NCI-H1105 (cell line): ENCODE data around the gene DBI.
"Not testable (repeated sequence)": the region's sequence is repeated elsewhere in the genome, so short reads cannot be mapped to it uniquely, and the experiment has no call there.

Source experiments
- DNase-seq: peaks from one replicate; lab custom pipeline; 2025; lab: John Stamatoyannopoulos, UW

The DBI gene

DNA sequence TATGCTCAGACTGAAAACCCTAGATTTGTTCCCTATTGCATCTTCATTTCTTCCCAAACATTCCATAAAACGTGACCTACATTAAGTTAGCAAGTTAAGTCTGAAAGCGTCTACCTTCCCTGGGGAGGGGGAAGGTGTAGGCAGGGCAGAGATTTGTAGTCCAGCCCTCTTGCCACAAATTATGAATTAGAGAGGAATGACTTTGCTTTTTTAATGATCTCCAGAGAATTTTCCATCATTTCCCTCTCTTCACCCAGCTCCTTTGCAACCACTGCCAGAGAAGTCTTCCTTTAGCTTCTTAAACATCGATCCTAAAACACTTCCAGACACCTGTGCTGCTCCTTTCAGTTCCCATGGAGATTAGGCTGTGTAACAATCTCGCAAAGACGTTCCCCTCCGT, 1.3 kb upstream of the DBI start:
- no peak for DNase-seq

DNA sequence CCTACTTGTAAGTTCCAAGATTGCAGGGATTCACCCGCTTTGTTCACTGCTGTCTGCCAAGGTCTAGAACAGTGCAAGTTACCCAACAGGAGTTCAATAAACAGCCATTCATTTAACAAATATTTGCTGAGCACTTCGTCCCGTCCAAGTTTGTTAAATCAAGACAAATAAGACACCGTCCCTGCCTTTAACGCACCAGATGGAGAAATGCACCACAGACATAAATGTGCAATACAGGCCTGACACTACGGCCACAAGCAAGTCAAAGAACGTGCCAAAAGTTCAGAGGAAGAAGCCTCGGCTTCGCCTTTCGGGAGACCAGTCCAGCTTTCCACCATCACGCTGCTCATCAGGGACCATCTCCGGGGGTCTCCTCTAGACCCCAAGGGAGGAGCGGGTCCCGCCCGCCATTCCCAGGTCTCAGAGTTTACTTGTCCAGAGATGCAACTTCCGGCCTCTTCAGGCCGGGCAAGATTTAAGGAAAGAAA, 572 bp upstream of the DBI start:
- DNase-seq: no peak

DNA sequence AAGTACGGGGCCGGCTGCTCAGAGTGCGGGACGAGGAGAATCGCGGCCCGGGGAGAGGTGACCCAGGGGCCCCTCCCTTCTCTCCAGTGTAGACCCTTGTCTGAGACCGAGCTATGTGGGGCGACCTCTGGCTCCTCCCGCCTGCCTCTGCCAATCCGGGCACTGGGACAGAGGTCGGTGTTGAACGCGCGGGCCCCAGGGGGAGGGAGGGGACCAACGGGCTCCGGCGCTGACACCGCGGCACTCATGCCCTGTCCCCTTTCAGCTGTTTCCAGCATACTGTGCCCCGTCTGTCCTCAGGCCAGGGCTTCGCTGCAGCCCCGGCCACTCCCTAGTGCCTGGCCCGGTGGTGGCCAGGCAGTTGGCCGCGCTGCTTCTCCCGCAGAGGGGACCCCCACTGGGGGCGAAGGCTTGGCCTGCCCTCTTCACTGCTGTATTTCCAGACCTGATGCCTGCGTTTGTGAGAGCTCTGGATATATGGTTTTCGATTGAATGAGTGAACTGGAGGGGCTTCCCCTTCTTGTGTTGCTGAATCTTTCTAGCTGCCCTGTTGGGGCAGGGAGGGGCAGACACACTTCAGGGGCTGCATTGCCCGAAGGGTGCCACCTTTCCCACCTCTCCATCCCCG, 809 bp downstream of the DBI start:
- DNase-seq: peak; percentile 22

DNA sequence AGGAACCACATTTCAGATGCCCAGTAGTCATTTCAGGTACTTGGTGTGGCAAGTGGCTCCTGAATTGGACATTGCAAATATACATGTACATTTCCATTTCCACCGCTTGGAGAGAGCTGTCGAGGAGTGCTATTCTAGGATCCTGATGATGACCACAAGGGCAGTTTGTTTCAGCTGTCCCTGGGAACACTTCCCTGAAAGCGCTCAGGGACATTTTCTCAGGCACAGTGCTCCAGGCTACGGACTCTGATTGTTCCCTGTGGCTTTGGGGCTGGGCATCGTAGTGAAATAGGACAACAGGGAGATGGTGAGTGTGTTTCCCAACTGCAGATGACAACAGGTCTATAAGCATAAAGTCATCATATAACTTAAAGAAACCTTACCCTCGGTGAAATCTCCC, 3.1 kb downstream of the DBI start:
- no peak for DNase-seq

DNA sequence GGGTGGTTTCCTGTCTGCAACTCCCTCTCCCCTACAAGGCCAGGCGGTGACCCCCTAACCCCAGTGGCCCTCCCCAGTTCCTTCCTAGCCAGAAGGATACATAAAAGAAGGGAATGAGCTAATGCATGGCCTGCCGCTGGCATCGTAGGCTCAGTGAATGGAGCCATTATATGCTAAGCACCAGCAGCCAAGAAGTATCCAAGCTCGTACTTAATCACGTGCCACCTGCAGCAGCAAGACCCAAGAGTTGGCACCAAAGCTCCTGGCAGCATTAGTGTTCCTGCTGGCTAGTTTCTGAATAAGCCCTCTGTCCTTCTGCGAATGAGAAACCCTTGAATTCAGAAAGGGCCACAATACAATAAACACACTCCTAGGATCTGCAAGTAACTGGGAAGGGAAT, 4.3 kb downstream of the DBI start:
- no peak for DNase-seq

DNA sequence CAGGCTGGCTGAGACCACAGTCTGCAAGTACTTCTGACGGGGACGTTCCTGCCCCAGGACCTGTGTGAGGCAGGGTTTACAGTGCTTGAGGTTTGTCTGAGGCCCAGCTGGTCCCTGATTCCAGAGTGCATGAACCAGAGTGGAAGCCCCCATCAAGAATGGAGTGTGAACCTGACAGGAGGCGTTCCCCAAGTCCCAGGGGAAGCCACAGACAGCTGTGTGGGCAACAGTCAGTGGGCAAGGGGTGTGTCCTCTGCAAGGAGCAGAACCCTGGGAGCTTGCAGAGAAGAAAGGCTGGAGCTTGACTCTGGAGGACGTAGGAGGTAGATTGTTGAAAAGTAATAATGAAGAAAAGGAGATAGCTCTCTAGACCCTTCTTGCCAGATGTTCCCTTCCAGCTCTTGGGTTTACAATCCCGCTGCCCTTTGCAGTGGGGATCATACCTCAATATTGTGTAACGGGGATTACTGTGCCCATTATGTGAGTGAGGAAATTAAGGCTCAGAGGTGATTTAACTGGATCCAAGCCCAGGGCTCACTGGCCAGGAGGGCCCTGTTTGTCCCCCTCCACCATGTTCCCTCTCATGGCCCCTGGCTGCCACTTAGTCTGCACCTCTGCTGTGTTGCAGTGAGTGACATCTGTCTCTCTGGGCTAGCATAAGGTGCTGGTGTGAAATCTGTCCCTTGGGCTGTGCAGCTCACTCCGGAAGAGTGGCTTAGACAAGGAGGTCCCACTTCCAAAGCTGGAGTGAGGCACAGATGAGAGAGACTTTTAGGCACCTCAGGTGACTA, 6.2 kb downstream of the DBI start:
- no peak for DNase-seq

DNA sequence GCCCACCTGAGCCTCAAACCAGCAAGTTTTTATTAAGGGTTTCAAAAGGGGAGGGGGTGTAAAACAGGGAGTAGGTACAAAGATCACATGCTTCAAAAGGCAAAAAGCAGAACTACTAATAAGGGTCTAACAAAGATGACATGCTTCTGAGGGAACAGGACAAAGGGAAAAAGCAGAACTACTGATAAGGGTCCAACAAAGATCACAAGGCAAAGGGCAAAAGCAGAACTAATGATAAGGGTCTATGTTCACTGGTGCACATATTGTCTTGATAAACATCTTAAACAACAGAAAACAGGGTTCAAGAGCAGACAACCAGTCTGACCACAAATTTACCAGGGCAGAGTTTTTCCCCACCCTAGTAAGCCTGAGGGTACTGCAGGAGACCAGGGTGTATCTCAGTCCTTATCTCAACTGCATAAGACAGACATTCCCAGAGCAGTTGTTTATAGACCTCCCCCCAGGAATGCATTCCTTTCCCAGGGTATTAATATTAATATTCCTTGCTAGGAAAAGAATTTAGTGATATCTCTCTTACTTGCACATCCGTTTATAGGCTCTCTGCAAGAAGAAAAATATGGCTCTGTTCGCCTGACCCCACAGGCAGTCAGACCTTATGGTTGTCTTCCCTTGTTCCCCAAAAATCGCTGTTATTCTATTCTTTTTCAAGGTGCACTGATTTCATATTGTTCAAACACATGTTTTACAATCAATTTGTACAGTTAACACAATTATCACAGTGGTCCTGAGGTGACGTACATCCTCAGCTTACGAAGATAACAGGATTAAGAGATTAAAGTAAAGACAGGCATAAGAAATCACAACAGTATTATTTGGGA, 7.3 kb downstream of the DBI start:
- not testable (repeated sequence) for DNase-seq

DNA sequence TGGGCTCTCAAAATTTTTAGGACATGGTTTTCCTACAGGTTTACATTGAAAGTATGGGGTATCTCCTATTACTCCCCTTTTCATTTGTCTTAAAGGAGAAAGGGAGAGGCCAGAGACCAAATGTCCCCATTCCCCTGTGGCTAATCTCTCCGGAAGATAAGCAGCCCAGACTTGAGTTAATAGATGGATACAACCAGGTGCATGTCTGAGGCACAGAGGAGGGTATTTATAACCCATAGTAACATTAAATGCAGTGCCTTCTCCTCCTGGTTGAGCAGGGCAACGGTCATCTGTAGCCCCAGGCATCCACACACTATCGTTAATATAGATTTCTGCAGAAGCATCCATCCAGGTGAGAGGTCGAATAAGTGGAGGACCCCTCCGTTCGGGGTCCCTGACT, 9.6 kb downstream of the DBI start:
- not testable (repeated sequence) for DNase-seq

DNA sequence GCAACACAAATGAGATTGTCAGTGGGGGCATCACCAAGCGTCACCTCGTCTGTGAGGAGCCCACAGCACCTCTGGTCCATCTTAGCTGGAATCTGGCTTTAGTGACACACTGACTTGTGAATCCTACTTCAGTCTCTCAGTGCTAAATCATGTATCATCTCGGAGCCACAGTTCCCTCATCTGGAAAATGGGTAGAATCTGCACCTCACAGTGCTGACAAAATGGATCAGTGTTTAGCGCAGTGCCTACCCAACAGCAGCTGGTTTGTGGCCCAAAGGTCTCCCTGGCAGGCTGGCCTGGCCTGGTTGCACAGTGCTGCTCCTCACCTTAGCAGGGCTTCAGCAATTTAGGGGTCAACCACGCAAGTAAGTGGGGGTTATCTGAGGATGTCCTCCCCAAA, 10.0 kb downstream of the DBI start:
- no peak for DNase-seq

DNA sequence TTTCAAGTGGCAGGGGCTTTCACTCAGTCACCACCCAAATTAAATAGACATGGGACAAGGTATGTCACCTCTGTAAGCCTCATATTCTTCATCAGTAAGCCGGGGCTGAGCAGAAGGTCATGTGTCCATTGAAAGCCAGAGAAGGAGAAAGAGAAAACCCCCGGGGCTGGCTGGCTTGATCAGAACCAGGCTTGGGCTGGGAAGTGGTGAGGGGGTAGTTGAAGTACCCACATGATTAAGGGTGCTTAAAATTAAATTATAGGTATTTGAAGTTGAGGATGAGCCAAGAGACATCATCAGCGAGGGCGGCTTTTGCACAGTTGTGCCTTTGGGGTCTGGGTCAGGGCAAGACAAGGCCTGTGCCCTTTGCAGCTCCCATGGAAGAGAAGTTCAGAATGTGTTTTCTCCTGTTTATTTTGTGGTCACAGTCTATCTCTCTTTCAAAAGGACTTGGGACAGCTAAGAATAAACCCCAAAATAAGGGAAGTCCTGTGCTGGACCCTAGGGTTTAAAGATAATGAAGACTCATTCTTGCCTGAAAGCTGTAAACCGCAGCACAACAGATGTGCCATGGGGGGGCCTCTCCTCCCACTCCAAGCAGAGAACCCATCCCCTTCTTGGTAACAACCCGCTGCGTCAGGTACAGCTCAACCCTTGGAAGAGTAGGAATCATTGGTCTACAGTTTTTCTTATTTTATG, 10.7 kb downstream of the DBI start:
- no peak for DNase-seq

DNA sequence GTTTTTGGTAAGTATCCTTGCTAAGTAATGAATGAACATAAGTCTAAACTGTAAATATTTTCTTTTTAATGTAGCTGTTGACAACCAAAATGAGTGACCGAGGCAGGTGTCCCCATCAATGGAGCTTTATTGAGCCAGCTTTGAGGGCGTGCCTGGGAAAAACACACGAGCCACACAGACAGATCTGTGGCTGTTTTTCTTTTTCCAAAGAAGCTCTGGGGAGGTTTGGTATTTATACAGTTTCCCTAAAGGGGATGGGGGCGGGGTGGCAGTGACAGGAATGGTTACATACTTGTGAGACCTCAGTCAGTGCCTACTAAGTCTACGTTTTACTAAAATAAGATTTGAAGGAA, 11.2 kb downstream of the DBI start:
- DNase-seq: no peak

DNA sequence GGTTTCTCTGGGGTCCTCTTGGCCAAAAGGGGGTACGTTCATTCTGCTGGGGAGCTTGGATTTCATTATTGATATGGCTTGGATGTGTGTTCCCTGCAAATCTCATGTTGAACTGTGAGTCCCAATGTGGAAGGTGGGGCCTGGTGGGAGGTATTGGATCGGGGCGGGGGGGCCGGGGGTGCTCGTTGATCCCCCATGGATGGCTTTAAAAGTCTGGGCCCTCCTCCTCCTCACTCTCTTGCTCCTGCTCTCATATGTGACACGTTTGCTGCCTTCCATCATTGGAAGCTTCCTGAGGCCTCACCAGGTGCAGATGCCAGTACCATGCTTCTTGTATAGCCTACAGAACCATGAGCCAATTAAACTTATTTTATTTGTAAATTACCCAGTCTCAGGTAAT, 11.8 kb downstream of the DBI start:
- DNase-seq: no peak

DNA sequence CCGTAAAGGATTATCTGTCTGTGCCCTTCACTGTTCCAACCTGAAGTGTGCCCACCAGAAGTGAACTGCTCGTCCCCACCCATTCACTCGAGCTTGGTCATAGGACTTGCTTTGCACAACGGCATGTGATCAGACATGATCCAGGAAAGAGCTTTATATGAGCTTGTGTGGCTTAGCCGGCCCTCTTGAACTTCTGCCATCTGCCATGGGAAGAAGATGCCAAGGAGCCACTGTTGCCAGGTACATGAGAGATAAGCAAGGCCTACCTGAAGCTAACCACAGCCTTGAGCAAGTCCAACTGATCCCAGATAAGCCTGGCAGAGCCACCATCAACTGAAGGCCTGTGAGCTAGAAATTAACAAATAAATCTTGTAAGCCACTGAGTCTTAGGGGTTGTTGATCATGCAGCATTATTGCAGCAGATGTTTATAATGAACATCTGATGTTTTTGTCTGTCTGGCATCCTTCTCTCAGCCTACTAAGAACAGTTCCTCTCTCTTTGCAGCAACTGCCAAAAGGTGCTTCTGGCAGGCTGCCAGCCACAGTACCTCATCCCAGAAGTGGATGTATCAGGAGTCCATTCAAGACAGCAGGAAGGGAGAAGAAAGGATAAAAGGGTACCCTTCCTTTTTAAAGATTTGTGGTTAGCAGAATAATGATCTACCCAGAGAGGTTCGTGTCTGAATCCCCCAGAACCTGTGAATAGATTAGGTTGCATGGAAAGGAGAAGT, 16.8 kb downstream of the DBI start:
- peak; percentile 42 for DNase-seq

DNA sequence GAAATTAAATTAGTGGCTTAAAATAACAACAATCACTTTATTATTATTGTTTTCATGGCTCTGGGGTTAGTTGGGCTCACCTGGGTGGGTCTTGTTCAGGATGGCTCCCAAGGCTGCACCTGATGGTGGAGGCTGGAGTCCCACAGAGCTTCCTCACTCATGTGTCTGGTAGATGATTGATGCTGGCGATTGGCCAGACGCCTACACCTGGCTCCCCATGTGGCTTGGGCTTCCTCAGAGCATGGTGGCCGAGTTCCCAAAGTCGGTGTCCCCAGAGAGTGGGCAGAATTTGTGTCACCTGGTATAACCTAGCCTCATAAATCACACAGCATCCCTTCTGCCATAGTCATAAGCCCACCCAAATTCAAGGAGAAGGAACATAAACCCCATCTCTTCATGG, 18.2 kb downstream of the DBI start:
- no peak for DNase-seq

DNA sequence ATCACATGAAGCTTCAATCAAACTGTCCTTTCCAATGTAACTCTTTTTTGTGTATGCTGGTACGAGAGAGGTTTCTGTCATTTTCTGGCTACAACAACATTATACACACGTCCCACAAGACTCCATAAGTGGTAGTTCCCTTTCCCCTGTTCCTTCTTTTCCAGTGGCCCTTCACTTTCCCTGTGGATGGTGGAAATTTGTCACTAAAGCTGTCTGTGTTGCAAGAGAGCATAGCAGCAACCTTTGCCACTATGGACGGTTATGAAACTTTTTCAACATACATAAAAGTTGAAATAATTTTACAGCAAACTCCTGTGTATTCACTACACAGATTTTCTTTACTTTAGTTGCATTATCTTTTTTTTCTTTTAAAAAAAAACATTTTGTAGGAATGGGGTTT, 18.7 kb downstream of the DBI start:
- no peak for DNase-seq

DNA sequence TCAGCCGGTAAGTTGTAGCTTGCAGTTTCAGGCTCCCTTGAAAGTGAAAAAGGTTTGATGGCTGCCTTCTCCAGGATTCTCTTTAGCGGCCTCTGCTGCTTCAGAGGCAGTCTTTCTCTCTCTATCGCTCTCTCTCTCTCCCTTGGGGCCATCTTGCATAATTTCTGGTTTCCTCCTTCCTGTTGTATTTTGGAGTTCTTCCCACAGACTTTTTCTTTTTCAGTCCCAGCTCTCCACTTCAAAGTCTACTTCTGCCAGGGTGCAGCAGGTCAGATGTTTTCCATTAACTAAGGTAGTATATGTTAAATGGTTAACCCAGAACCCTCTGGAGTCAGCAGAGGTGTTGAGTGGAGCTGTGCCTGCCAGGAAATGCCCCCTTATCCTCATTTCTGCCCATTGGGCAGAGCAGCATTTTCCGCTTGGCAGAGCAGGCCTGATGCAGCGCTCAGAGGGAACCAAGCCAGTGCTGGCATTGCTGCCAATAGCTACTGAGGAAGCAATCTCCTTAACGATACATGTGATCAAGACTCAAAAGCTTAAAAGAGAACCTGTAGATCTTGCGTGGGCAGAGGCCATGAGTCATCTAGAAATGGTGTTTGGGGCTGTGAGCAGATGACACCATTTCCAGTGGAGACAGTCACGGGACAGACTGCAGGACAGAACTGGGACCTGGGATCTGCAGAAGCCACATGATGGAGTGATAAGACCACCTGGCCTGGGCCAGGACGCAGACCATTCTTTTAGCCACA, 20.8 kb downstream of the DBI start:
- no peak for DNase-seq

DNA sequence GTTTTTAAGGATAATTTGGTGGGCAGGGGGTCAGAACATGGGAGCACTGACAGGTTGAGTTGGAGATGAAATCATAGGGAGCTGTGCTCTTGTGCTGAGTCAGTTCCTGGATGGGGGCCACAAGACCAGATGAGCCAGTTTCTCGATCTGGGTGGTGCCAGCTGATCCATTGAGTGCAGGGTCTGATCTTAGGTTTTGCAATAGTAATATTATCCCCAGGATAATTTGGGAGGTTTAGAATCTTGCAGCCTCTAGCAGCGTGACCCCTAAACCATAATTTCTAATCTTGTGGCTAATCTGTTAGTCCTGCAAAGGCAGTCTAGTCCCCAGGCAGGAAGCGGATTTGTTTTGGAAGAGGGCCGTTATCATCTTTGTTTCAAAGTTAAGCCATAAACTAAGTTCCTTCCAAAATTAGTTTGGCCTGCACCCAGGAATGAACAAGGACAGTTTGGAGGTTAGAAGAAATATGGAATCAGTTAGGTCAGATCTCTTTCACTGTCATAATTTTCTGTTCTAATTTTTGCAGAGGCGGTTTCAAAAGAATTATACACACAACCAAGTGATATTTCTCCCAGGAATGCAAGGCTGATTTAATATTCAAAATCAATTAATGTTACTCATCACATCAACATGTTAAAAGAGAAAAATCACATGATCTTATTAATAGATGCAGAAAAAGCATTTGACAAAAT, 23.0 kb downstream of the DBI start:
- no peak for DNase-seq

DNA sequence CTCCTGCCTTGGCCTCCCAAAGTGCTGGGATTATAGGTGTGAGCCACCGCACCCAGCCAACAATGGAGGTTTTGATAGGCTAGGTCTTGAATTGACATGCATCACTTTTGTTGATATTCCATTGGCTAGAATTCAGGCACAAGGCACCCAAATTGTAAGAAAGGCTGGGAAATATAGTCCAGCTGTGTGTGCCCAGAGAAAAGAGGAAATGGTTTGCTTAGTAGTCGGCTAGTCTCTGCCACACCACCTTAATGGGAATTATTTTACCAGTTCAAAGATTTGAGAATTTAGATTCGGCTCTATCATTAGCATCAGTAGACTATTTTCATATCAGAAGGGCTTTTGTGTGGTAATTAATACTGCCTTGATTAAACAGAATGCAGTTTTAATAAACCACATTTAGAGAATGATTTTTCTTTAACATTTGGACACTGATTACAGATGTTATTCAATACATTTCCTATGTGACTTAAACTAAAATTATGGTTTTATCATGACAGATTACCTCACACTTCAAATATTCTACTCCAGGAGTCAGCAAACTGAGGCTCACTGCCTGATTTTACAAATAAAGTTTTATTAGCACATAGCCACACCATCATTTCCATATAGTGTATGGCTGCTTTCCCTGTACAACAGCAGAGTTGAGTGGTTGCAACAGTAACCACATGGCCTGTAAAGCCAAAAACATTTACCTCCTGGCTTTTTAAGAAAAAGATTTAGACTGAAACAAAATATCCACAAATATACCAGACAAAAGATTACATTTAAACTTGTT, 27.4 kb downstream of the DBI start:
- DNase-seq: no peak

DNA sequence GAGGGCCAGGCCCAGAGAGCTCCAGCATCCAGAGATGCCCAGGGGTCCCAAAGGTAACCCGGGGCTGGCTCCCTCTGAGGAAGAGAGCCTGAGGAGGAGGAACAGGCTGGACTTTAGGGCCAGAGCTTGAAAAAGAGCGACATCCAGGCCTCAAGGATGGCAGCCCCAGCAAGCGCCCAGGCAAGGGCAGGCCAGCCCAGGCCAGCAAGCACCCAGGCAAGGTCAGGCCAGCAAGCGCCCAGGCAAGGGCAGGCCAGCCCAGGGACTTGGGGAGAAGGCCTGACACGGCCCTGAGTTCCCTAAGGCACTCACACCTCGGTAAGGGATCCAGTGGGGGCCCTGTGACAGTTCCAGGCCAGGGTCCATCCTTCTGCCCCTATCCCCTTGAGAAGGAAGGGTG, 30.4 kb downstream of the DBI start:
- no peak for DNase-seq

DNA sequence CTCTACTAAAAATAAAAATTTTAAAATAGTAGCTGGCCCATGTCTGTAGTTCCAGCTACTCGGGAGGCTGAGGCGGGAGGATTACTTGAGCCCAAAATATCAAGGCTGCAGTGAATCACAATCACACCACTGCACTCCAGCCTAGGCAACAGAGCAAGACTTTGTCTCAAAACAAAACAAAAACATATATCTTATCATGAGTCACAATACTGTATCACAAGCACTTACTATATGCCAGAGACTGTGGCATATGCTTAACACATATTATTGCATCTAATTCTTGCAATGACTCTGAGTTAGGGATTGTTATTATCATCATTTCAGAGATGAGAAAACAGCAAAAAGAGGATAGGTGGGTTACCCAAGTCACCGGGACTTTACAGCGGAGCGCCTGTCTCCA, 35.3 kb downstream of the DBI start:
- DNase-seq: no peak
